ENCODE data around the gene MTA1.

DNA sequence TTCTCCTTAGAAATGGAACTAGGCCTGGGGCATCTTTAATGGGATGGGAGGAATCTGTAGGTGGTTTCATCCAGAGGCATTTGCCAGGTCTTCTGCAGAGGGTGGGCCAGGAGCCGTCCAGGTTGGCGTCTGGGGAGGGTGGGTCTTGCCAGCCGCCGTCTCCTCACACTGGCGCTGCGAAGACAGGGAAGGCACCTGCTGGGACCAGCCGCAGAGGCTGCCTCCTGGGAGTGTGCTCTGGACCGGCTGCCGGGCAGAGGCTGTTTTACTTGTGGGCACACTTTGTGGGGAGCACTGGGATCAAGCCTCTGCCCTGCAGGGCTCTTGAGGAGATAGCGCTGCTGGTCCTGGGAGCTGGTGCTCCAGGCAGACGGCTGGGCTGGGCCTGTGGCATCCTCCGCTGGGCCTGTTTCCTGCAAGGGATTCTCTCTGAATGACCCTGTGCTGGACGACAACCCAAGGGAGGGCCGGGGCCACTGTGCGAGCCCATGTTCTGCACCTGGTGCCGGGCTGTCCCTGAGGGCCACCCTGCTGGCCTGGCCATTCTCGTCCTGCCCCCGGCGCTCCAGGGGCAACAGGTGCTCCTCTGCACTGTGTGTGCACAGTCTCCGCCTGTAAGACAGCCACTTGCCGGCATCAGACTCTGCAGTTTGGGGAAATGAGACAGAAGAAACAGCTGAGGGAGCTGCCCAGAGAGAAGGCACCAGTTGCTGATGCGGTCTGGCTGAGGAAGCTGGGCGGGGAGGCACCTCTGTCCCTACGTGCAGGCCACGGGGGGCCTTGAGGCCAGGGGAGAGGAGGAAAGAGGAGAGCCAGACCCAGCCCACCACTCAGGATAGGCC lies 31.3 kb upstream of the MTA1 start:
- TF ChIP-seq, protein P1, sequence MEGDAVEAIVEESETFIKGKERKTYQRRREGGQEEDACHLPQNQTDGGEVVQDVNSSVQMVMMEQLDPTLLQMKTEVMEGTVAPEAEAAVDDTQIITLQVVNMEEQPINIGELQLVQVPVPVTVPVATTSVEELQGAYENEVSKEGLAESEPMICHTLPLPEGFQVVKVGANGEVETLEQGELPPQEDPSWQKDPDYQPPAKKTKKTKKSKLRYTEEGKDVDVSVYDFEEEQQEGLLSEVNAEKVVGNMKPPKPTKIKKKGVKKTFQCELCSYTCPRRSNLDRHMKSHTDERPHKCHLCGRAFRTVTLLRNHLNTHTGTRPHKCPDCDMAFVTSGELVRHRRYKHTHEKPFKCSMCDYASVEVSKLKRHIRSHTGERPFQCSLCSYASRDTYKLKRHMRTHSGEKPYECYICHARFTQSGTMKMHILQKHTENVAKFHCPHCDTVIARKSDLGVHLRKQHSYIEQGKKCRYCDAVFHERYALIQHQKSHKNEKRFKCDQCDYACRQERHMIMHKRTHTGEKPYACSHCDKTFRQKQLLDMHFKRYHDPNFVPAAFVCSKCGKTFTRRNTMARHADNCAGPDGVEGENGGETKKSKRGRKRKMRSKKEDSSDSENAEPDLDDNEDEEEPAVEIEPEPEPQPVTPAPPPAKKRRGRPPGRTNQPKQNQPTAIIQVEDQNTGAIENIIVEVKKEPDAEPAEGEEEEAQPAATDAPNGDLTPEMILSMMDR (IDR thresholded peaks at IDR 0.05): no peak
- no peak for TF ChIP-seq POLR2A (IDR thresholded peaks at IDR 0.05)

Measured in adrenal gland (tissue), 5 donors.